HCT116 (cell line): ENCODE results near the gene PIP4K2A. TPM values are rescaled to one million over a fixed set of nuclear protein-coding genes. Genes with fewer than 3 reads are reported as not detected.

Source experiments
- ATAC-seq: fragments of 200-7000 bp; cut with Tn5 transposase; 2 replicates; pipeline ENCODE4 v1.9.1; 2020; ENCODE audit warnings: mild to moderate bottlenecking, moderate library complexity
- BruUV-seq: library from RNA; stranded (reverse); fragments of 400-500 nt; replicated peaks from 2 replicates; lab custom pipeline; 2021; lab: Mats Ljungman, UMichigan
- CTCF ChIA-PET: fragments of 300-600 bp; sonication (Branson Sonifier 250); formaldehyde crosslinking; loops from one replicate; lab custom pipeline; 2021; ENCODE audit warnings: antibody characterized with exemption; lab: Charles Lee
- POLR2A ChIA-PET: fragments of 300-600, 350-600 bp; sonication (Branson Sonifier 250); formaldehyde crosslinking; loops from one replicate; lab custom pipeline; 2021; ENCODE audit warnings: antibody characterized with exemption; lab: Charles Lee
- RAD21 ChIA-PET, 2 experiments: fragments of 300-600 bp; sonication (Branson Sonifier 250); formaldehyde crosslinking; loops; one replicate each; lab custom pipeline; 2023; ENCODE audit warnings: low total read pairs in 2 of 2; ENCODE audit not compliant: uncharacterized antibody in 2 of 2, unreplicated experiment in 2 of 2, low non-redundant PET in 1 of 2; lab: Charles Lee
- DNase-seq: peaks from one replicate; pipeline ENCODE4 v3.0.0-alpha.2; 2010; ENCODE audit warnings: low read depth, low spot score
- H2AFZ ChIP-seq: fragments of 200-600 bp; shearing (Covaris generic), sonication (generic); 2 replicates; pipeline ENCODE4 v1.6.1; 2017; ENCODE audit warnings: low read depth, mixed run types, mixed read lengths, antibody characterized with exemption, low read length; ENCODE audit not compliant: poor library complexity, severe bottlenecking
- H3K27ac ChIP-seq: 2 replicates; pipeline ENCODE4 v1.5.1; 2012; ENCODE audit warnings: low read depth, low read length
- H3K27me3 ChIP-seq: fragments of 200-600 bp; sonication (generic); 2 replicates; pipeline ENCODE4 v1.6.1; 2016; ENCODE audit warnings: mixed run types, low read length, mixed read lengths; ENCODE audit not compliant: insufficient read depth
- H3K36me3 ChIP-seq, 2 experiments: fragments of 200-500 bp in 1 of 2; fragments of 200-600 bp in 1 of 2; sonication (Bioruptor generic) in 1 of 2; sonication (generic) in 1 of 2; 2 replicates each; pipeline versions ENCODE4 v1.5.1 to v1.6.1; 2014 to 2016; ENCODE audit warnings: low read length in 2 of 2, inconsistent platforms in 1 of 2, mixed read lengths in 1 of 2, mixed run types in 1 of 2; ENCODE audit not compliant: insufficient read depth in 2 of 2, control insufficient read depth in 1 of 2
- H3K4me1 ChIP-seq, 2 experiments: fragments of 200-600 bp in 1 of 2; sonication (generic) in 1 of 2; 2 replicates each; pipeline versions ENCODE4 v1.5.1 to v1.6.1; 2012 to 2017; ENCODE audit warnings: low read length in 2 of 2, inconsistent platforms in 1 of 2, mild to moderate bottlenecking in 1 of 2, mixed read lengths in 1 of 2, mixed run types in 1 of 2, moderate library complexity in 1 of 2; ENCODE audit not compliant: insufficient read depth in 2 of 2, control insufficient read depth in 1 of 2
- H3K4me2 ChIP-seq: fragments of 200-600 bp; sonication (generic); 2 replicates; pipeline ENCODE4 v1.6.1; 2017; ENCODE audit warnings: mixed run types, low read length, mixed read lengths
- H3K4me3 ChIP-seq, 2 experiments: fragments of 200-600 bp in 1 of 2; sonication (generic) in 1 of 2; replicated peaks in 1 of 2; 2 replicates each; pipeline ENCODE4 v1.5.1; 2011 to 2016; ENCODE audit warnings: low read length in 2 of 2, control low read depth in 1 of 2, low read depth in 1 of 2, mild to moderate bottlenecking in 1 of 2, mixed read lengths in 1 of 2, mixed run types in 1 of 2
- H3K79me2 ChIP-seq: fragments of 200-600 bp; sonication (generic); 2 replicates; pipeline ENCODE4 v1.6.1; 2017; ENCODE audit warnings: mild to moderate bottlenecking, mixed run types, low read length, moderate library complexity, mixed read lengths; ENCODE audit not compliant: insufficient read depth
- H3K9ac ChIP-seq: fragments of 200-600 bp; sonication (generic); 2 replicates; pipeline ENCODE4 v1.6.1; 2016; ENCODE audit warnings: low read length, mixed read lengths
- H3K9me2 ChIP-seq: fragments of 200-600 bp; sonication (generic), shearing (Covaris generic); 2 replicates; pipeline ENCODE4 v1.6.1; 2017; ENCODE audit warnings: mixed run types, mild to moderate bottlenecking, moderate library complexity; ENCODE audit not compliant: insufficient read depth
- H3K9me3 ChIP-seq, 2 experiments: fragments of 200-500 bp in 1 of 2; fragments of 200-600 bp in 1 of 2; sonication (Bioruptor generic) in 1 of 2; sonication (generic) in 1 of 2; 2 replicates each; pipeline ENCODE4 v1.6.1; 2014 to 2017; ENCODE audit warnings: low read length in 2 of 2, mixed read lengths in 2 of 2, inconsistent platforms in 1 of 2, low read depth in 1 of 2, mild to moderate bottlenecking in 1 of 2, mixed run types in 1 of 2, moderate library complexity in 1 of 2; ENCODE audit not compliant: control insufficient read depth in 1 of 2, insufficient read depth in 1 of 2
- H4K20me1 ChIP-seq: fragments of 200-600 bp; sonication (generic), shearing (Covaris generic); 2 replicates; pipeline ENCODE4 v1.6.1; 2017; ENCODE audit warnings: mixed run types, mild to moderate bottlenecking, moderate library complexity; ENCODE audit not compliant: insufficient read depth
- CBX3 ChIP-seq: IDR thresholded peaks from 2 replicates; pipeline ENCODE4 v1.6.1; 2012; ENCODE audit warnings: low read depth
- EZH2 ChIP-seq: fragments of 200-600 bp; sonication (generic); IDR thresholded peaks from 2 replicates; pipeline ENCODE4 v1.6.1; 2017; ENCODE audit warnings: antibody characterized with exemption, mixed run types
- EZH2phosphoT487 ChIP-seq: fragments of 200-600 bp; IDR thresholded peaks from 2 replicates; pipeline ENCODE4 v1.6.1; 2018; ENCODE audit warnings: antibody characterized with exemption, borderline replicate concordance
- POLR2A ChIP-seq: IDR thresholded peaks from 2 replicates; pipeline ENCODE4 v1.7.0; 2011; ENCODE audit warnings: borderline replicate concordance; ENCODE audit not compliant: insufficient read depth, insufficient read length; ENCODE audit errors: extremely low read depth
- POLR2AphosphoS5 ChIP-seq: IDR thresholded peaks from 2 replicates; pipeline ENCODE4 v1.6.1; 2011; ENCODE audit warnings: mild to moderate bottlenecking, low read depth, low read length, moderate library complexity
- RAD21 ChIP-seq: IDR thresholded peaks from 2 replicates; pipeline ENCODE4 v1.6.1; 2012; ENCODE audit warnings: low read depth, mild to moderate bottlenecking
- SP1 ChIP-seq: IDR thresholded peaks from 2 replicates; pipeline ENCODE4 v1.6.1; 2012; ENCODE audit warnings: low read depth
- SRF ChIP-seq: IDR thresholded peaks from 2 replicates; pipeline ENCODE4 v1.6.1; 2012; ENCODE audit warnings: low read depth
- TCF7L2 ChIP-seq: IDR thresholded peaks from 2 replicates; pipeline ENCODE4 v1.7.0; 2011; ENCODE audit warnings: borderline replicate concordance, inconsistent platforms; ENCODE audit not compliant: insufficient read depth, insufficient read length; ENCODE audit errors: extremely low read depth
- intact Hi-C: fragments of 100-400 bp; cut with micrococcal nuclease; formaldehyde crosslinking; loops from 2 replicates; pipeline ENCODE4 v1.10.0; 2022
- total RNA-seq: library from RNA; stranded (reverse); gene quantifications from one replicate; pipeline ENCODE4 v1.2.1, GENCODE V29; 2021; ENCODE audit not compliant: unreplicated experiment
- TF ChIP-seq, protein P1 (sequence below): IDR thresholded peaks from 2 replicates; pipeline ENCODE4 v1.6.1; 2012

The PIP4K2A gene
- total RNA-seq, 1 experiment from 2014 or later, result 41.9 TPM

DNA sequence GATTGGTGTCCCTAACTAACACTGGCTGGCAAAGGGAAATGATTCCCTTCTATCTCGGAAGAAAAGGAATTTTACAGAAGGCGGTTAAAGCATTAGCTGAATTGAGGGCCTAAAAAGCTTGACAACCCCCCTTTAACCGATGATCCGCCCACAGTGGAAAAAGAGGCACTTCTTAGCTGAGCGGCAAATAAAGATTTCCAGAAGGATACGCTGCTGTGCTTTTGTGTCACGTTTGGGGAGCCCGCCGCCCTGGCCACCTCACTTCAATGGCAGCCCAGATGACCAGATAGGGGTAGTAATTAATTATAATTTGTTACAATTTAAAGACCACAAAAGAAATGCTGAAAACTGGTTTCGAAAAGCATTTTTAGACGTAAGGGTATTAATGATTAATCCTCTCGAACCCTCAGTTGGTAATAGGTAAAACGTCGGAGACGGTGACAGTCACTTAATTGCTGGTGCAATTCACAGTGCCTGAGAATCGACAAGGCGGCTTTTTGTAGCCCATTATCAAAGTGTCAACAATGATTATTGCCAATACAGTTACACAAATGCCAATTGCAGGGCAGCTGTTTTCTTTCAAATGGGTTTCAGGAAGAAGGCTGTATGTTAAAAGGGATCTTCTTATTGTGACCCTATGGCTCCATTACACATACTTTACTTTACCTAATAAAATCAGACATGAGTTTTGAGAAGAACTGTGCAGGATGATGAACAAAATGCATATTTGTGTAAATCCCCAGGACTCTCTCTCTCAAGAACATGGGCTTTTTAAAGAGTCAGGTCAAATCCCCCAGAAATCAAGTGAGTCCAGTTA is 154.1 kb downstream of the PIP4K2A start:
- Histone ChIP-seq H3K4me3 (no peak overlapping the region), H3K79me2 (no peaks in the 10 kb centered on the region)
- CTCF ChIA-PET, result no interaction called here
- TF ChIP-seq POLR2AphosphoS5, result no peak
- TF ChIP-seq CBX3, result no peak
- TF ChIP-seq SP1, result no peak
- no peak for TF ChIP-seq POLR2A
- TF ChIP-seq EZH2phosphoT487, result no peak
- TF ChIP-seq, all 23 proteins: peak for 0
- H3K4me2 ChIP-seq, result no peak overlapping the region
- H3K36me3 ChIP-seq, result 0 out of 4 replicates have a peak, but pooled peaks cover 0 to 7% of the 10 kb centered on the region in 2 experiments
- H3K27me3 ChIP-seq, result no peaks in the 10 kb centered on the region
- no peak overlapping the region for H2AFZ ChIP-seq
- no peak overlapping the region for H3K27ac ChIP-seq
- POLR2A ChIA-PET, result no interaction called here
- DNase-seq (no peak), ATAC-seq (no peak)
- H4K20me1 ChIP-seq, result 0 out of 2 replicates have a peak, but pooled peaks cover 6% of the 10 kb centered on the region
- no peaks in the 10 kb centered on the region for H3K9me2 ChIP-seq
- RAD21 ChIA-PET, result no interaction called here
- H3K9ac ChIP-seq, result no peak overlapping the region
- H3K4me1 ChIP-seq, result no peaks in the 10 kb centered on the region
- no peaks in the 10 kb centered on the region for H3K9me3 ChIP-seq
- BruUV-seq, result no TSS peak
- intact Hi-C loops, result no loop called here

DNA sequence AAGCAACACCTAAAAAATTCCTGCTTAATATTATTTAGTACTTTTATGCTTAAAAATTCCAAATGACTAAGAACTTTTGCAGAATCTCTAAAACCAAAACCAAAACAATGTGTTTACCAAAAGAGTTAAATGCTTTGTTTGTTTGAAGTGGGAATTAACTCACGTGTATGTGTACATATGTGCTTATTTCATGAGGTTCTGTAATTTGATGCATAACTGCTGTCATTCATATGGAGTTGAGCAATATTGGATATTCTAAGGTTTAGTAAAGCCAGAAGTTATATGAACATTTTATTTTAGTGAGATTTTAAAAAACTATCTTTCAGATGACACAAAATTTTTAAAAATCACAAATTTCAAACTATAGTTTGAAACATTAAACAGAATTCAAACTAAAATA is 157.1 kb downstream of the PIP4K2A start:
- H3K4me2 ChIP-seq, result no peak overlapping the region
- no peaks in the 10 kb centered on the region for H3K9me2 ChIP-seq
- H3K27ac ChIP-seq, result no peak overlapping the region
- no TSS peak for BruUV-seq
- no peaks in the 10 kb centered on the region for H3K79me2 ChIP-seq
- ChIA-PET CTCF (no interaction called here), POLR2A (no interaction called here), RAD21 (no interaction called here)
- no peak overlapping the region for H3K4me3 ChIP-seq
- no peaks in the 10 kb centered on the region for H3K9me3 ChIP-seq
- H3K36me3 ChIP-seq, result no peaks in the 10 kb centered on the region
- DNase-seq (no peak), ATAC-seq (no peak)
- intact Hi-C loops, result loop anchor here (10.0 kb wide), 1 partner anchor 563 kb away; no protein-coding TSS in a partner anchor
- 0 out of 2 replicates have a peak, but pooled peaks cover 6% of the 10 kb centered on the region for H4K20me1 ChIP-seq
- no peaks in the 10 kb centered on the region for H3K27me3 ChIP-seq
- no peaks in the 10 kb centered on the region for H3K4me1 ChIP-seq
- TF ChIP-seq, protein P1, sequence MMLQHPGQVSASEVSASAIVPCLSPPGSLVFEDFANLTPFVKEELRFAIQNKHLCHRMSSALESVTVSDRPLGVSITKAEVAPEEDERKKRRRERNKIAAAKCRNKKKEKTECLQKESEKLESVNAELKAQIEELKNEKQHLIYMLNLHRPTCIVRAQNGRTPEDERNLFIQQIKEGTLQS, result no peak
- TF ChIP-seq SRF, result no peak
- no peak for TF ChIP-seq TCF7L2
- TF ChIP-seq RAD21, result no peak
- TF ChIP-seq EZH2, result no peak
- no peak overlapping the region for H3K9ac ChIP-seq
- no peak overlapping the region for H2AFZ ChIP-seq
